Nephron (organoid): ENCODE data around the gene ATP13A3.
A peak's percentile ranks its signal among the peaks of the same experiment; 100 is the strongest.
"Not testable (repeated sequence)": the region's sequence is repeated elsewhere in the genome, so short reads cannot be mapped to it uniquely, and the experiment has no call there.

Experiments used
- H3K27ac Mint-ChIP-seq, 3 experiments: 2 replicates each; pipeline ENCODE4 v1.8.0; 2020; ENCODE audit warnings: mixed read lengths in 3 of 3, mild to moderate bottlenecking in 2 of 3, moderate library complexity in 1 of 3
- H3K27me3 Mint-ChIP-seq: 2 replicates; pipeline ENCODE4 v1.8.0; 2021; ENCODE audit warnings: low read depth, mild to moderate bottlenecking, moderate library complexity, mixed read lengths
- H3K36me3 Mint-ChIP-seq: 2 replicates; pipeline ENCODE4 v1.8.0; 2020; ENCODE audit warnings: low read depth, mixed read lengths
- H3K4me1 Mint-ChIP-seq: 2 replicates; pipeline ENCODE4 v1.8.0; 2020; ENCODE audit warnings: mixed read lengths
- H3K4me3 Mint-ChIP-seq, 3 experiments: 2 replicates each; pipeline ENCODE4 v1.8.0; 2020; ENCODE audit warnings: mild to moderate bottlenecking in 3 of 3, mixed read lengths in 3 of 3, moderate library complexity in 2 of 3
- H3K9me3 Mint-ChIP-seq: 2 replicates; pipeline ENCODE4 v1.8.0; 2020; ENCODE audit warnings: mixed read lengths
- CTCF ChIP-seq, 3 experiments: fragments of 200-600 bp; sonication (generic); IDR thresholded peaks; one replicate each; pipeline ENCODE4 v1.5.0; 2021; ENCODE audit warnings: antibody characterized with exemption in 3 of 3; ENCODE audit not compliant: unreplicated experiment in 3 of 3

The ATP13A3 gene

GRCh38 chr3:194504146-194504545 is 17.3 kb upstream of the ATP13A3 start:
- no peak overlapping the region for H3K27ac Mint-ChIP-seq
- H3K36me3 Mint-ChIP-seq: no peaks in the 10 kb centered on the region
- TF ChIP-seq CTCF (IDR thresholded peaks at IDR 0.05; ENCODE audit: unreplicated experiment in 3 of 3): no peak
- H3K9me3 Mint-ChIP-seq: no peaks in the 10 kb centered on the region
- H3K27me3 Mint-ChIP-seq: peaks cover 23% of the 10 kb centered on the region
- H3K4me3 Mint-ChIP-seq: no peak overlapping the region
- H3K4me1 Mint-ChIP-seq: no peaks in the 10 kb centered on the region

GRCh38 chr3:194503081-194503531 is 16.3 kb upstream of the ATP13A3 start:
- Mint-ChIP-seq H3K36me3 (no peaks in the 10 kb centered on the region), H3K4me3 (no peak overlapping the region), H3K4me1 (no peaks in the 10 kb centered on the region), H3K27ac (no peak overlapping the region), H3K9me3 (no peaks in the 10 kb centered on the region), H3K27me3 (peaks cover 22% of the 10 kb centered on the region)
- no peak for TF ChIP-seq CTCF (IDR thresholded peaks at IDR 0.05; ENCODE audit: unreplicated experiment in 3 of 3)

GRCh38 chr3:194500198-194500597 is 13.4 kb upstream of the ATP13A3 start:
- Mint-ChIP-seq H3K27me3 (peaks cover 11% of the 10 kb centered on the region), H3K27ac (no peak overlapping the region), H3K4me3 (no peak overlapping the region), H3K9me3 (no peaks in the 10 kb centered on the region), H3K4me1 (no peaks in the 10 kb centered on the region), H3K36me3 (no peaks in the 10 kb centered on the region)
- no peak for TF ChIP-seq CTCF (IDR thresholded peaks at IDR 0.05; ENCODE audit: unreplicated experiment in 3 of 3)

- not testable (repeated sequence) for H3K27ac Mint-ChIP-seq, H3K36me3 Mint-ChIP-seq, H3K9me3 Mint-ChIP-seq, H3K4me1 Mint-ChIP-seq, H3K4me3 Mint-ChIP-seq
- H3K27me3 Mint-ChIP-seq: peaks cover 10% of the 10 kb centered on the region
Measured at GRCh38 chr3:194499516-194499915, 12.7 kb upstream of the ATP13A3 start.

- peak overlapping the region in 1 of 3 experiments; percentile 20 for H3K27ac Mint-ChIP-seq
- no peak overlapping the region for H3K4me3 Mint-ChIP-seq
- H3K9me3 Mint-ChIP-seq: no peaks in the 10 kb centered on the region
- TF ChIP-seq CTCF (IDR thresholded peaks at IDR 0.05; ENCODE audit: unreplicated experiment in 3 of 3): no peak
- peaks cover 4% of the 10 kb centered on the region for H3K4me1 Mint-ChIP-seq
- H3K36me3 Mint-ChIP-seq: no peaks in the 10 kb centered on the region
- H3K27me3 Mint-ChIP-seq: peaks cover 10% of the 10 kb centered on the region
Measured at GRCh38 chr3:194497799-194498575, 11.2 kb upstream of the ATP13A3 start.

- Mint-ChIP-seq H3K27ac (no peak overlapping the region), H3K4me3 (no peak overlapping the region), H3K27me3 (peaks cover 10% of the 10 kb centered on the region), H3K9me3 (no peaks in the 10 kb centered on the region), H3K4me1 (peaks cover 4% of the 10 kb centered on the region), H3K36me3 (no peaks in the 10 kb centered on the region)
- no peak for TF ChIP-seq CTCF (IDR thresholded peaks at IDR 0.05; ENCODE audit: unreplicated experiment in 3 of 3)
Measured at GRCh38 chr3:194496217-194496919, 9.6 kb upstream of the ATP13A3 start.
